Muscle of leg (tissue), 11 donors: ENCODE results near the gene SYCN. TPM values are rescaled to one million over a fixed set of nuclear protein-coding genes. Genes with fewer than 3 reads are reported as not detected.

ENCODE experiments used
- DNase-seq: peaks from one replicate; pipeline ENCODE4 v3.0.0; 2013
- H3K27ac ChIP-seq: one replicate; pipeline ENCODE4 v1.5.1; 2013; ENCODE audit warnings: mild to moderate bottlenecking, low read length, control low read depth
- H3K27me3 ChIP-seq: one replicate; pipeline ENCODE4 v1.6.1; 2013; ENCODE audit warnings: low read length; ENCODE audit not compliant: control insufficient read depth, insufficient read depth
- H3K36me3 ChIP-seq: one replicate; pipeline ENCODE4 v1.6.1; 2013; ENCODE audit warnings: low read length; ENCODE audit not compliant: control insufficient read depth, insufficient read depth
- H3K4me1 ChIP-seq: one replicate; pipeline ENCODE4 v1.6.1; 2013; ENCODE audit warnings: low read length; ENCODE audit not compliant: control insufficient read depth, insufficient read depth
- H3K4me3 ChIP-seq: one replicate; pipeline ENCODE4 v1.5.1; 2013; ENCODE audit warnings: low read length, control low read depth
- H3K9me3 ChIP-seq: replicated peaks from 2 replicates; pipeline ENCODE4 v1.6.1; 2013; ENCODE audit warnings: low read depth, low read length; ENCODE audit not compliant: control insufficient read depth
- WGBS: methylation state at CpG from one replicate; pipeline ENCODE4 v1.1.5; 2013; ENCODE audit warnings: missing lambda C conversion rate; ENCODE audit not compliant: insufficient coverage; 5-methylcytosine and 5-hydroxymethylcytosine counted together
- polyA plus RNA-seq, 8 donors: library from polyadenylated mRNA; unstranded; fragments of 120-200 nt; gene quantifications; one replicate each; pipeline versions ENCODE4 v1.2.1 to v1.2.3, GENCODE V29; 2013; ENCODE audit warnings: inconsistent platforms in 1 of 8, low replicate concordance in 1 of 8; ENCODE audit not compliant: insufficient read length in 8 of 8, insufficient read depth in 1 of 8
- total RNA-seq: library from RNA; stranded (reverse); fragments of 120-200 nt; gene quantifications from one replicate; pipeline ENCODE4 v1.2.4, GENCODE V29; 2013

Gene SYCN
- total and polyA plus RNA-seq, 9 donors: not detected

DNA sequence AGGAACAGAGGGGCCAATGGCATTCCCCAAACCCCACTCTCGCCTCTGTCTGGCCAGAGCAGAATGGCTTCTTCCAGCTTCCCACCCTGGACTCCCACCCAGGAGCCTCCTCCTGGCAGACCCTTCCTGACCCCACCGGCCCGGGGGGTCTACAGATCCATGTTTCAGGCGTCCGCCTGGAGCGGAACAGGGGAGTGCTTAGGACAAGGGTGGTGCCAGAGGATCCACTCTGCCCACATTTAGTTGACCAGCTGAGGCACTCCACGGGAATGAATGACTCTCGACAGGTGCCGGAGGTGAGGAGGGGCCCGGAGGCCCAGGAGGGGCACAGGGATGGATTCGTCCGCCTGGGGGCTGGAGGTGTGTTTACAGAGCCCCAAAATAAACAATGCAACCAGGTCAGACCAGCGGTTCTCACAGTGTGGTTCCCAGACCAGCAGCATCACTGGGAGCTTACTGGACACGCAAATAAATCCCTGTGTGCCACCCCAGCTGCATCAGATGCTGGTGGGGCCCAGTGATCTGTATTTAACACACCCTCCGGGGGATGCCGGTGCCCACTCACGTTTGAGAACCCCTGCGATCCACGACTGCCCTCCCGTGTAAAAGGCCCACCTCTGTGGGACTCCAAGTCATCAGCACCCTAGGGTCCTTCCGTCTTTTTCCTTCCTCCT, 22.4 kb downstream of the SYCN start:
- Histone ChIP-seq H3K27ac (no peak overlapping the region), H3K4me3 (no peak overlapping the region), H3K36me3 (peaks cover 34% of the 10 kb centered on the region), H3K4me1 (no peaks in the 10 kb centered on the region), H3K27me3 (no peaks in the 10 kb centered on the region), H3K9me3 (no peaks in the 10 kb centered on the region)
- DNase-seq: no peak
- WGBS: 76% methylated on average over 13 of the region's 21 CpGs

DNA sequence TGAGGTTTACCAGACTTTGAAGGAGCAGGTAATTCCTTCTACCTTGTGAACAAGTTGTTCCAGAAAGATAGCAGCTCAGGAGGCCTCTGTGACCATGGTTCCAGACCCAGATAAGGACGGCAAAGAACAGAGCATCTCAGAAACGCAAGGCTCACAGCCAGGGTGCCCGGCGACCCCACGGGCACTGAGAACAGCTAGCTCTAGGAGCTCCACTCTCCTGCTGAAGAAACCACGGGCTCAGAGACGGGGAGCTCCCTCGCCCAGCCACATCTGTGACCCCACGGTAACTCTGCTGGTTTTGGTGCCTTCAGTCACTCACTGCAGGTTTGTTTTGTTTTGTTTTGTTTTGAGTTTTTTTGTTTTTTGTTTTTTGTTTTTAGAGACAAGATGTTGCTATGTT, 23.3 kb downstream of the SYCN start:
- Histone ChIP-seq H3K27me3 (no peaks in the 10 kb centered on the region), H3K36me3 (peaks cover 43% of the 10 kb centered on the region), H3K9me3 (no peaks in the 10 kb centered on the region), H3K27ac (no peak overlapping the region), H3K4me1 (no peaks in the 10 kb centered on the region), H3K4me3 (no peak overlapping the region)
- DNase-seq: no peak
- WGBS: 92% methylated on average over 5 of the region's 9 CpGs

DNA sequence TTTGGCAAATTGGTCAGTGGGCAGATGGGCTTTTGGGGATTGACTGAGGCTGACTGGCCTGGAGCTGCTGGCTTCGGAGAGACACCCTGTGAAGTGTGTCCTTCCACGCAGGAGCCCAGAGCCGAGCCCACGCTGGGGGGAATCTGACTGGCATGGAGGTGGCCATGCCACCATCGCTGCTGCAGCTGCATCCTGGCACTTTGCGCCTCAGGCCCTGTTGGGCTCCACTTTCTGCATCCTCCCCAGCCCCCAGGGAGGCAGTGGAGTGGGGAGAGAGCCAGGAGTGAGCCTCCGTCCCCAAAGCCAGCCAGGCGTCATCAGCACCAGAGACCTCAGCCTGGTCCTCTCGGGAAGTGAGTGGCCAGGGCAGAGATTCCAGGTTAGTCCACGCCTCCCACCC, 24.3 kb downstream of the SYCN start:
- Histone ChIP-seq H3K27ac (no peak overlapping the region), H3K36me3 (peaks cover 53% of the 10 kb centered on the region), H3K27me3 (no peaks in the 10 kb centered on the region), H3K4me3 (no peak overlapping the region), H3K4me1 (no peaks in the 10 kb centered on the region), H3K9me3 (no peaks in the 10 kb centered on the region)
- DNase-seq: no peak
- WGBS: 86% methylated on average over 4 of the region's 10 CpGs

DNA sequence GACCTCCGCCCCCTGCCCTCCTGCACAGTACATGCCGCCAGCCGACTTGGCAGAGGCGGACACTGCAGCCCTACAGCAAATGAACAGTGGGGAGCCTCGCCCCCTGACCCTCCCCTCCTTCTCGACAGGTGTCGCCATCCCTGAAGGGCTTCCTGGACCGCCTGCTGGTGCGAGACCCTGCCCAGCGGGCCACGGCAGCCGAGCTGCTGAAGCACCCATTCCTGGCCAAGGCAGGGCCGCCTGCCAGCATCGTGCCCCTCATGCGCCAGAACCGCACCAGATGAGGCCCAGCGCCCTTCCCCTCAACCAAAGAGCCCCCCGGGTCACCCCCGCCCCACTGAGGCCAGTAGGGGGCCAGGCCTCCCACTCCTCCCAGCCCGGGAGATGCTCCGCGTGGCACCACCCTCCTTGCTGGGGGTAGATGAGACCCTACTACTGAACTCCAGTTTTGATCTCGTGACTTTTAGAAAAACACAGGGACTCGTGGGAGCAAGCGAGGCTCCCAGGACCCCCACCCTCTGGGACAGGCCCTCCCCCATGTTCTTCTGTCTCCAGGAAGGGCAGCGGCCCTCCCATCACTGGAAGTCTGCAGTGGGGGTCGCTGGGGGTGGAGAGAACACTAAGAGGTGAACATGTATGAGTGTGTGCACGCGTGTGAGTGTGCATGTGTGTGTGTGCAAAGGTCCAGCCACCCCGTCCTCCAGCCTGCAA, 25.6 kb downstream of the SYCN start:
- no peak overlapping the region for H3K4me3 ChIP-seq
- no peaks in the 10 kb centered on the region for H3K4me1 ChIP-seq
- 88% methylated on average over 10 of the region's 30 CpGs for WGBS
- H3K36me3 ChIP-seq: peaks cover 61% of the 10 kb centered on the region
- no peaks in the 10 kb centered on the region for H3K9me3 ChIP-seq
- H3K27ac ChIP-seq: no peak overlapping the region
- no peak for DNase-seq
- H3K27me3 ChIP-seq: no peaks in the 10 kb centered on the region

DNA sequence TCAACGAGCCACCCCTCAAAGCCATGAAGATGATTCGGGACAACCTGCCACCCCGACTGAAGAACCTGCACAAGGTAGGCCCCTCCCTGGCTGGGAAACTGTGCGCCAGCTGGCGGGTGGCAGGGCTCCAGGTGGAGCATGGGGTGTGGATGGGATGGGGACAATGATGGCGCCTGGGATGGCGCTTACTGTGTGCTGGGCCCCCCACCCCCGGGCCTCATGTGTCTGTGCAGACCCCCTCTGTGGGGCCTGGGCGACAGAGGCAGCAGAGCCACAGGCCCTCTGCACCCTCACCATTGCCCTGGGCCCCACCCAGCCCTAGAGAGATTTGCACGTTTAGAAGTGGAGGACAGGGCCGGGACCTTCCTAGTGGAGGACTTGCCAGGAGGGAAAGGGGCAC, 26.3 kb downstream of the SYCN start:
- 89% methylated on average over 6 of the region's 11 CpGs for WGBS
- Histone ChIP-seq H3K36me3 (peaks cover 62% of the 10 kb centered on the region), H3K27me3 (no peaks in the 10 kb centered on the region), H3K9me3 (no peaks in the 10 kb centered on the region), H3K4me3 (no peak overlapping the region), H3K27ac (no peak overlapping the region), H3K4me1 (no peaks in the 10 kb centered on the region)
- no peak for DNase-seq

DNA sequence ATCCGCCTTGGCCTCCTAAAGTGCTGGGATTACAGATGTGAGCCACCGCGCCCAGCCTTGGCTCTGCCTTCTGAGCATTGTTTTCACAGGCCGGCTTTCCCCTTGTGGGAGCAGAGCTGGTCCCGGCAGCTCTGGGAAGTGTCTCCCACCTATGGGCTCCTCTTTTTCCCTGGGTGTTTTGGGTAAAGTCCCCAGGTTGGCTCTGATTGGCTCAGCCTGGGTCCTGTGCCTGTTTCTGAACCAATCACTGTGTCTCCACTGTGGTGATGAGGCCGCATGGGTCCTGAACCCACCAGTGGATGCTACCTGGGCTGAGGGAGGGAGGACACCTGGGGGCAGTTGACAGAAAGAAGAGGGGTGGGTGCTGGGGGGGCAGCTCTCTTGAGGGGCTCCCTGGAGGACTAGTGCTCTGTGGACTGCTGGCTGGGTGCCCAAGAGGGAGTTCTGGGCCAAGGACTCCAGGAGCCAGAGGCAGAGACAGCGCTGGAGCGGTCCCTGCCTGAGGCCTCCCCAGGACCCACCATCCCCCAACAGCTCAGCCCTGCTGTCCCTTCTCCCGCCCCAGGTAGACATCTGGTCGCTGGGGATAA, 26.9 kb downstream of the SYCN start:
- peaks cover 68% of the 10 kb centered on the region for H3K36me3 ChIP-seq
- WGBS: 92% methylated on average over 4 of the region's 10 CpGs
- H3K9me3 ChIP-seq: no peaks in the 10 kb centered on the region
- H3K4me1 ChIP-seq: no peaks in the 10 kb centered on the region
- no peak for DNase-seq
- H3K27ac ChIP-seq: no peak overlapping the region
- H3K4me3 ChIP-seq: no peak overlapping the region
- no peaks in the 10 kb centered on the region for H3K27me3 ChIP-seq

DNA sequence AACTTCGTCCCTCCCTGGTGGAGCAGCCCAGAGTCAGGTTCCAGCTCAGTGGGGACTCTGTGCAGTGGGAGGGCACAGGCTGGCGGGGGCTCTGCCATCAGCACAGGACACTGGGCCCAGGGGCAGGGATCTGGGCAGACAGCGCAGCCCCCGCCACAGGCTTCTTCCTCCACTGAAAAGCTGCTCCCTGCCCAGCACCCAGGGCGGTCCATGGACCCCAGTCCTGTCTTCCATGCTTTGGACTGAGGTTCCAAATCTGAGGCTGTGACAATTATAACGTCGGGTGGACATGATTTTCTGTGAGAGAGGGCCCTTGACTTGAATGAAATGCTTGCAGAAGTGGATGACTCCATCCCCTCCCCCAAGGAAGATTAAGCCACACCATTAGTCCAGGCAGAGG, 28.5 kb downstream of the SYCN start:
- peaks cover 70% of the 10 kb centered on the region for H3K36me3 ChIP-seq
- 89% methylated on average over 3 of the region's 7 CpGs for WGBS
- no peaks in the 10 kb centered on the region for H3K9me3 ChIP-seq

DNA sequence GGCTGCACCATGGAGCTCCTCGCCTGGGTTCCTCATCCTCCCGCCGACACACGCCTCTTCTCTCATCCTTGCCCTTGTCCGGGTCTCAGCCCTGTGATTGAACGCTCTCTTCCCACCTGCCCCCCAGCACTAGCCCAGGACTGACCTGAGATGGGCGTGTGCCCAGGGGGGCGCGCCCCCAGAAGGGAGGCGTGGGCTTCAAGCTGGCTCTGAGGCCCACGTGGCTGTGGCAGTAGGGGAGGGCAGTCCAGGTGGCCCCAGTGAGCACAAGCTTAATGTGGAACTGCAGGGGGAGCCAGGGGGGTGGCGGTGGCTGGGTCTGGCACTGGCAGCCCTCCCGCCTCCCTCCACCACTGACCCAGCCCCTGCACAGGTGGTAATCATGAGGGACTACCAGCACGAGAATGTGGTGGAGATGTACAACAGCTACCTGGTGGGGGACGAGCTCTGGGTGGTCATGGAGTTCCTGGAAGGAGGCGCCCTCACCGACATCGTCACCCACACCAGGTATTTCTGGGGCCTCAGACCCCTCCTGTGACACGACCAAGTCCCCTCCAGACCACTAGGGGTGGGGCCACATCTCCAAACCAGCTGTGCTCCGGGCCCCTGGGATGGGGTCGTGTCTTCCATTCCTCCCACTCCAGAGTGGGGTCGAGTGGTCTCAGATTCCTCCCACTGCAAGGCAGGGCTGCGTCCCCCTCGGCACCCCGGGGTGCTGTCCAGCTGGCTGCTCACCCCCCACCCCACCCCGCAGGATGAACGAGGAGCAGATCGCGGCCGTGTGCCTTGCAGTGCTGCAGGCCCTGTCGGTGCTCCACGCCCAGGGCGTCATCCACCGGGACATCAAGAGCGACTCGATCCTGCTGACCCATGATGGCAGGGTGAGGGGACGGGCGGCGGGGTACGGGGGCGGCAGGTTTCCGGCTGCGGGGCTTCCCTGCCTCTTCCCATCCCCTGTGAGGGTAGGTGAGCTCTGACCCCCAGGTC, 29.2 kb downstream of the SYCN start:
- peaks cover 12% of the 10 kb centered on the region for H3K4me1 ChIP-seq
- H3K9me3 ChIP-seq: no peaks in the 10 kb centered on the region
- 74% methylated on average over 21 of the region's 43 CpGs for WGBS
- no peak for DNase-seq
- no peak overlapping the region for H3K27ac ChIP-seq
- no peaks in the 10 kb centered on the region for H3K27me3 ChIP-seq
- peaks cover 72% of the 10 kb centered on the region for H3K36me3 ChIP-seq
- no peak overlapping the region for H3K4me3 ChIP-seq

More for the DNA sequence above, 28.5 kb downstream of the SYCN start:
- H3K4me1 ChIP-seq: peaks cover 5% of the 10 kb centered on the region
- no peak for DNase-seq
- H3K27me3 ChIP-seq: no peaks in the 10 kb centered on the region
- no peak overlapping the region for H3K4me3 ChIP-seq
- no peak overlapping the region for H3K27ac ChIP-seq

DNA sequence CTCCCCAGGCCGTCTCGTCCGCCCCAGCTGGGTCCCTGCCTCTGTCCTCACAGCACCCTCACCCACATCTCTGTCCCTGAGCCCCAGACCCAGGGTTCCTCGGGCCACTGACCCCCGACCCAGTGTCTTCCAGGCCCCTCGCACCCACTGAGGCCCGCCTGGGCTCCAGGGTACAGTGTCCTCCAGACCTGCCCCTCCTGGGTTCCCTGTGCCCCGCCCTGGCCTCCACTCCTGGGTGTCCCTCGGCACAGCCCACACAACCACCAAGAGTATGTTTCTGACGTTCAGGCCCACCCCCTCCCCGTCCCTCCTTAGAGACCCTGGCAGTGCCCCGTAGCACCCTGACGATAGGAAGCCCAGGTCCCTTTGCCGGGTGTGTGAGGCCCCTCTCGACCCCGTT, 29.9 kb downstream of the SYCN start:
- peaks cover 72% of the 10 kb centered on the region for H3K36me3 ChIP-seq

More for the DNA sequence above, 29.9 kb downstream of the SYCN start:
- no peak for DNase-seq
- H3K27ac ChIP-seq: no peak overlapping the region
- no peaks in the 10 kb centered on the region for H3K9me3 ChIP-seq
- WGBS: 77% methylated on average over 16 of the region's 16 CpGs
- no peak overlapping the region for H3K4me3 ChIP-seq
- H3K4me1 ChIP-seq: peaks cover 14% of the 10 kb centered on the region
- no peaks in the 10 kb centered on the region for H3K27me3 ChIP-seq
